Endothelial cell of umbilical vein (primary cell): ENCODE measurements around the gene NKD2. TPM values are rescaled to one million over a fixed set of nuclear protein-coding genes. Genes with fewer than 3 reads are reported as not detected.

Experiments
- BruUV-seq: library from RNA; stranded (reverse); fragments of 400-500 nt; replicated peaks from 2 replicates; lab custom pipeline; 2021; lab: Mats Ljungman, UMichigan
- CTCF ChIA-PET: fragments of 300-600, 350-600 bp; sonication (Branson Sonifier 250); formaldehyde crosslinking; loops from one replicate; lab custom pipeline; 2021; ENCODE audit warnings: antibody characterized with exemption, inconsistent platforms; lab: Charles Lee
- POLR2A ChIA-PET: fragments of 300-600, 350-600 bp; sonication (Branson Sonifier 250); formaldehyde crosslinking; loops from one replicate; lab custom pipeline; 2021; ENCODE audit warnings: antibody characterized with exemption, inconsistent platforms; lab: Charles Lee
- DNase-seq: peaks from one replicate; pipeline ENCODE4 v3.0.0-alpha.2; 2011; ENCODE audit warnings: low read depth, low spot score
- FAIRE-seq: peaks from 2 replicates; lab custom pipeline; 2011; peaks lifted over from hg19 to GRCh38; lab: Jason Lieb, UNC
- H2AFZ ChIP-seq: 2 replicates; pipeline ENCODE4 v1.6.0; 2012; ENCODE audit warnings: low read depth, low read length, control low read depth, inconsistent platforms
- H3K27ac ChIP-seq: 2 replicates; pipeline ENCODE4 v1.5.1; 2011; ENCODE audit warnings: low read depth, mild to moderate bottlenecking, control low read depth, low read length, moderate library complexity; ENCODE audit not compliant: insufficient read depth
- H3K27me3 ChIP-seq, 2 experiments: 2 replicates each; pipeline versions ENCODE4 v1.6.0 to v1.6.1; 2011; ENCODE audit warnings: low read length in 2 of 2, mixed read lengths in 1 of 2; ENCODE audit not compliant: control insufficient read depth in 2 of 2, insufficient read depth in 2 of 2
- H3K36me3 ChIP-seq, 2 experiments: 2 replicates in 1 of 2; 3 replicates in 1 of 2; pipeline ENCODE4 v1.5.1; 2011; ENCODE audit warnings: low read length in 2 of 2, mild to moderate bottlenecking in 1 of 2, moderate library complexity in 1 of 2; ENCODE audit not compliant: control insufficient read depth in 2 of 2, insufficient read depth in 2 of 2; ENCODE audit errors: extremely low read depth in 1 of 2
- H3K4me1 ChIP-seq: 3 replicates; pipeline ENCODE4 v1.5.1; 2011; ENCODE audit warnings: mild to moderate bottlenecking, low read length; ENCODE audit not compliant: control insufficient read depth, insufficient read depth; ENCODE audit errors: extremely low read depth
- H3K4me2 ChIP-seq: 2 replicates; pipeline ENCODE4 v1.6.1; 2011; ENCODE audit warnings: low read length, control low read depth, mixed read lengths; ENCODE audit not compliant: insufficient read depth
- H3K4me3 ChIP-seq, 3 experiments: fragments of 200-600 bp in 1 of 3; sonication (generic), shearing (Covaris generic) in 1 of 3; replicated peaks in 1 of 3; 2 replicates each; pipeline ENCODE4 v1.5.1; 2011 to 2016; ENCODE audit warnings: control low read depth in 3 of 3, low read length in 3 of 3, mild to moderate bottlenecking in 2 of 3, inconsistent platforms in 1 of 3, low read depth in 1 of 3, moderate library complexity in 1 of 3; ENCODE audit not compliant: insufficient read depth in 1 of 3
- H3K79me2 ChIP-seq: 2 replicates; pipeline ENCODE4 v1.6.0; 2012; ENCODE audit warnings: low read length, inconsistent platforms; ENCODE audit not compliant: control insufficient read depth, insufficient read depth
- H3K9ac ChIP-seq: replicated peaks from 2 replicates; pipeline ENCODE3; 2011; ENCODE audit warnings: low read length, control low read depth; ENCODE audit not compliant: insufficient read depth; ENCODE audit errors: extremely low read depth
- H3K9me1 ChIP-seq: replicated peaks from 3 replicates; pipeline ENCODE4 v1.6.0; 2011; ENCODE audit warnings: mild to moderate bottlenecking, low read length; ENCODE audit not compliant: control insufficient read depth, insufficient read depth; ENCODE audit errors: extremely low read depth
- H3K9me3 ChIP-seq: replicated peaks from 2 replicates; pipeline ENCODE4 v1.5.1; 2012; ENCODE audit warnings: low read length, inconsistent platforms; ENCODE audit not compliant: control insufficient read depth, insufficient read depth
- H4K20me1 ChIP-seq: replicated peaks from 2 replicates; pipeline ENCODE3; 2011; ENCODE audit warnings: mild to moderate bottlenecking, low read length; ENCODE audit not compliant: control insufficient read depth, insufficient read depth; ENCODE audit errors: extremely low read depth
- EZH2 ChIP-seq: IDR thresholded peaks from 2 replicates; pipeline ENCODE4 v1.6.1; 2012; ENCODE audit warnings: borderline replicate concordance, low read depth, mild to moderate bottlenecking, moderate library complexity, low read length, inconsistent platforms; ENCODE audit not compliant: severe bottlenecking
- FOS ChIP-seq: IDR thresholded peaks from 2 replicates; pipeline ENCODE4 v1.6.1; 2011; ENCODE audit warnings: mild to moderate bottlenecking, low read length, moderate library complexity, borderline replicate concordance; ENCODE audit not compliant: insufficient read depth
- GATA2 ChIP-seq: IDR thresholded peaks from 2 replicates; pipeline ENCODE4 v1.7.0; 2011; ENCODE audit warnings: low read depth, mild to moderate bottlenecking, moderate library complexity, mixed read lengths, low read length; ENCODE audit not compliant: insufficient read length, insufficient read depth
- JUN ChIP-seq: IDR thresholded peaks from 2 replicates; pipeline ENCODE4 v1.6.1; 2011; ENCODE audit warnings: borderline replicate concordance, low read depth; ENCODE audit not compliant: insufficient read length, insufficient read depth
- MYC ChIP-seq: IDR thresholded peaks from one replicate; pipeline ENCODE4 v1.6.1; 2011; ENCODE audit warnings: mild to moderate bottlenecking, low read depth, low read length
- POLR2A ChIP-seq: IDR thresholded peaks from 2 replicates; pipeline ENCODE4 v1.6.1; 2012; ENCODE audit warnings: low read depth, mild to moderate bottlenecking, control low read depth, low read length
- POLR2AphosphoS5 ChIP-seq: IDR thresholded peaks from 2 replicates; pipeline ENCODE4 v1.6.1; 2012; ENCODE audit warnings: low read depth, mild to moderate bottlenecking, control low read depth, low read length, moderate library complexity; ENCODE audit not compliant: insufficient read depth
- dilution Hi-C: fragments of 300-500 bp; cut with MboI; formaldehyde crosslinking; loops from one replicate; pipeline ENCODE4 v1.15.0; 2019; ENCODE audit warnings: low sequenced_read_pairs; ENCODE audit not compliant: extremely low pct_ligation_motif_present
- intact Hi-C: fragments of 100-400 bp; cut with micrococcal nuclease; formaldehyde crosslinking; loops from one replicate; pipeline ENCODE4 v1.10.0; 2022
- polyA plus RNA-seq, 4 experiments: library from polyadenylated mRNA; depleted of rRNA in 3 of 4; stranded (reverse) in 3 of 4; unstranded in 1 of 4; fragments of >200 nt; gene quantifications; 2 replicates each; pipeline versions ENCODE4 v1.2.1 to v1.2.3, GENCODE V29; 2011 to 2012; ENCODE audit warnings: missing spikeins in 1 of 4
- total RNA-seq: library from RNA; stranded (reverse); gene quantifications from 2 replicates; pipeline ENCODE4 v1.2.3, GENCODE V29; 2021
- TF ChIP-seq, protein P1 (sequence below): IDR thresholded peaks from 2 replicates; pipeline ENCODE4 v1.6.1; 2011; ENCODE audit not compliant: insufficient read depth, insufficient read length
- TF ChIP-seq, protein P2 (sequence below), 2 donors: IDR thresholded peaks; 1 replicate in 1 of 2; 2 replicates in 1 of 2; pipeline ENCODE4 v1.5.1; 2011; ENCODE audit warnings: low read length in 2 of 2, mild to moderate bottlenecking in 2 of 2, moderate library complexity in 2 of 2, control low read depth in 1 of 2, inconsistent platforms in 1 of 2, low read depth in 1 of 2; ENCODE audit not compliant: insufficient read depth in 1 of 2; ENCODE audit errors: extremely low read depth in 1 of 2

The NKD2 gene
- total and polyA plus RNA-seq, 2 donors (not counting 3 experiments of a cell fraction or from before 2014, with no cell fraction given), result 0.08 TPM; not detected in 1

GRCh38 chr5:1052641-1053390 lies 44.2 kb downstream of the NKD2 start:
- Histone ChIP-seq H3K9me1 (no peaks in the 10 kb centered on the region), H4K20me1 (no peaks in the 10 kb centered on the region), H3K4me2 (no peak overlapping the region), H3K79me2 (no peaks in the 10 kb centered on the region), H3K4me3 (no peak overlapping the region), H3K36me3 (peaks cover 2 to 15% of the 10 kb centered on the region in 2 experiments), H3K27me3 (no peaks in the 10 kb centered on the region), H3K9ac (no peak overlapping the region), H3K4me1 (no peaks in the 10 kb centered on the region), H3K9me3 (no peaks in the 10 kb centered on the region), H3K27ac (no peak overlapping the region), H2AFZ (no peak overlapping the region)
- intact Hi-C loops (no loop called here), dilution Hi-C loops (no loop called here)
- ChIA-PET CTCF (no interaction called here), POLR2A (no interaction called here)
- DNase-seq (no peak), FAIRE-seq (no peak)
- BruUV-seq, result no TSS peak
- TF ChIP-seq JUN, result no peak
- no peak for TF ChIP-seq GATA2
- no peak for TF ChIP-seq EZH2
- TF ChIP-seq, protein P1, sequence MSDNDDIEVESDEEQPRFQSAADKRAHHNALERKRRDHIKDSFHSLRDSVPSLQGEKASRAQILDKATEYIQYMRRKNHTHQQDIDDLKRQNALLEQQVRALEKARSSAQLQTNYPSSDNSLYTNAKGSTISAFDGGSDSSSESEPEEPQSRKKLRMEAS, result no peak
- no peak for TF ChIP-seq MYC

GRCh38 chr5:1053391-1054017 lies 44.9 kb downstream of the NKD2 start:
- DNase-seq (no peak), FAIRE-seq (no peak)
- Histone ChIP-seq H3K9me3 (no peaks in the 10 kb centered on the region), H3K4me1 (no peaks in the 10 kb centered on the region), H3K36me3 (peaks cover 2 to 15% of the 10 kb centered on the region in 2 experiments), H3K4me2 (no peak overlapping the region), H2AFZ (no peak overlapping the region), H3K9me1 (no peaks in the 10 kb centered on the region), H4K20me1 (no peaks in the 10 kb centered on the region), H3K9ac (no peak overlapping the region), H3K79me2 (no peaks in the 10 kb centered on the region), H3K4me3 (no peak overlapping the region), H3K27me3 (no peaks in the 10 kb centered on the region), H3K27ac (no peak overlapping the region)
- ChIA-PET CTCF (no interaction called here), POLR2A (no interaction called here)
- no TSS peak for BruUV-seq
- intact Hi-C loops, result no loop called here
- no peak for TF ChIP-seq POLR2A
- TF ChIP-seq JUN, result no peak
- no peak for TF ChIP-seq POLR2AphosphoS5
- no peak for TF ChIP-seq MYC
- TF ChIP-seq FOS, result no peak
- no peak for TF ChIP-seq EZH2
- TF ChIP-seq, protein P2, sequence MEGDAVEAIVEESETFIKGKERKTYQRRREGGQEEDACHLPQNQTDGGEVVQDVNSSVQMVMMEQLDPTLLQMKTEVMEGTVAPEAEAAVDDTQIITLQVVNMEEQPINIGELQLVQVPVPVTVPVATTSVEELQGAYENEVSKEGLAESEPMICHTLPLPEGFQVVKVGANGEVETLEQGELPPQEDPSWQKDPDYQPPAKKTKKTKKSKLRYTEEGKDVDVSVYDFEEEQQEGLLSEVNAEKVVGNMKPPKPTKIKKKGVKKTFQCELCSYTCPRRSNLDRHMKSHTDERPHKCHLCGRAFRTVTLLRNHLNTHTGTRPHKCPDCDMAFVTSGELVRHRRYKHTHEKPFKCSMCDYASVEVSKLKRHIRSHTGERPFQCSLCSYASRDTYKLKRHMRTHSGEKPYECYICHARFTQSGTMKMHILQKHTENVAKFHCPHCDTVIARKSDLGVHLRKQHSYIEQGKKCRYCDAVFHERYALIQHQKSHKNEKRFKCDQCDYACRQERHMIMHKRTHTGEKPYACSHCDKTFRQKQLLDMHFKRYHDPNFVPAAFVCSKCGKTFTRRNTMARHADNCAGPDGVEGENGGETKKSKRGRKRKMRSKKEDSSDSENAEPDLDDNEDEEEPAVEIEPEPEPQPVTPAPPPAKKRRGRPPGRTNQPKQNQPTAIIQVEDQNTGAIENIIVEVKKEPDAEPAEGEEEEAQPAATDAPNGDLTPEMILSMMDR (IDR thresholded peaks at IDR 0.05; ENCODE audit: extremely low read depth in 1 of 2, insufficient read depth in 1 of 2, low read depth in 1 of 2, low read length in 2 of 2), result no peak
- no peak for TF ChIP-seq GATA2
- TF ChIP-seq, protein P1, result no peak
- dilution Hi-C loops, result no loop called here
